HEK293 (cell line): ENCODE data around the gene USE1.
"Not testable (repeated sequence)": the region's sequence is repeated elsewhere in the genome, so short reads cannot be mapped to it uniquely, and the experiment has no call there.

Experiments
- CTCF ChIA-PET: fragments of 350-600 bp; formaldehyde crosslinking; extraction: SDS; loops from one replicate; lab custom pipeline; 2021; ENCODE audit warnings: antibody characterized with exemption; lab: Yijun Ruan, JAX
- POLR2A ChIA-PET: fragments of 300-600 bp; formaldehyde crosslinking; extraction: SDS; loops from one replicate; lab custom pipeline; 2020; ENCODE audit warnings: antibody characterized with exemption, inconsistent platforms; lab: Yijun Ruan, JAX
- H3K27ac ChIP-seq: fragments of 200-500 bp; sonication (Bioruptor generic); 2 replicates; pipeline ENCODE4 v1.5.1; 2014; ENCODE audit warnings: low read depth, low read length, control low read depth, inconsistent platforms; ENCODE audit errors: extremely low read depth
- H3K36me3 ChIP-seq, 2 experiments: fragments of 200-500 bp in 1 of 2; sonication (Bioruptor generic) in 1 of 2; 1 replicate in 1 of 2; 2 replicates in 1 of 2; pipeline ENCODE4 v1.5.1; 2014 to 2017; ENCODE audit warnings: inconsistent platforms in 2 of 2, low read length in 2 of 2; ENCODE audit not compliant: control insufficient read depth in 2 of 2, insufficient read depth in 1 of 2
- H3K4me1 ChIP-seq: fragments of 200-500 bp; sonication (Bioruptor generic); 2 replicates; pipeline ENCODE4 v1.5.1; 2014; ENCODE audit warnings: mild to moderate bottlenecking, low read length, inconsistent platforms; ENCODE audit not compliant: control insufficient read depth, insufficient read depth
- H3K4me3 ChIP-seq: 2 replicates; pipeline ENCODE4 v1.5.1; 2011; ENCODE audit warnings: low read depth, mild to moderate bottlenecking, control low read depth, low read length, moderate library complexity
- H3K9me3 ChIP-seq: fragments of 200-500 bp; sonication (Bioruptor generic); 2 replicates; pipeline ENCODE4 v1.5.1; 2014; ENCODE audit warnings: low read depth, low read length, inconsistent platforms; ENCODE audit not compliant: control insufficient read depth, insufficient read depth
- EGR2 ChIP-seq: fragments of 450-650 bp; formaldehyde crosslinking; IDR thresholded peaks from 2 replicates; pipeline ENCODE4 v1.5.1; 2016; ENCODE audit warnings: low read depth, missing biosample characterization, missing genetic modification characterization
- GLI2 ChIP-seq: fragments of 450-650 bp; formaldehyde crosslinking; IDR thresholded peaks from 2 replicates; pipeline ENCODE4; 2017; ENCODE audit warnings: missing biosample characterization, missing genetic modification characterization, low read depth, borderline replicate concordance
- HOXD13 ChIP-seq: sonication (generic); formaldehyde crosslinking; IDR thresholded peaks from 2 replicates; pipeline ENCODE4 v1.8.0; 2022; ENCODE audit warnings: missing genetic modification reagents, borderline replicate concordance
- OSR2 ChIP-seq: fragments of 450-650 bp; formaldehyde crosslinking; IDR thresholded peaks from 2 replicates; pipeline ENCODE4 v1.5.1; 2016; ENCODE audit warnings: missing biosample characterization, missing genetic modification characterization
- OVOL3 ChIP-seq: fragments of 450-650 bp; formaldehyde crosslinking; IDR thresholded peaks from 2 replicates; pipeline ENCODE4 v1.5.1; 2016; ENCODE audit warnings: missing biosample characterization, missing genetic modification characterization
- SP2 ChIP-seq: fragments of 450-650 bp; formaldehyde crosslinking; IDR thresholded peaks from 2 replicates; pipeline ENCODE4 v1.5.1; 2016; ENCODE audit warnings: missing biosample characterization, missing genetic modification characterization
- YY2 ChIP-seq: fragments of 450-650 bp; formaldehyde crosslinking; IDR thresholded peaks from 2 replicates; pipeline ENCODE4 v1.5.1; 2016; ENCODE audit warnings: missing biosample characterization, missing genetic modification characterization
- ZBTB21 ChIP-seq: fragments of 450-650 bp; formaldehyde crosslinking; IDR thresholded peaks from 2 replicates; pipeline ENCODE4 v1.5.1; 2017; ENCODE audit warnings: missing biosample characterization, missing genetic modification characterization
- ZNF248 ChIP-seq: fragments of 450-650 bp; formaldehyde crosslinking; IDR thresholded peaks from 2 replicates; pipeline ENCODE4 v1.5.1; 2017; ENCODE audit warnings: missing biosample characterization, missing genetic modification characterization
- ZNF341 ChIP-seq: fragments of 450-650 bp; formaldehyde crosslinking; IDR thresholded peaks from 2 replicates; pipeline ENCODE4; 2016; ENCODE audit warnings: low read depth, missing biosample characterization, missing genetic modification characterization
- ZNF37A ChIP-seq: fragments of 450-650 bp; IDR thresholded peaks from 2 replicates; pipeline ENCODE4 v1.5.1; 2018; ENCODE audit warnings: missing biosample characterization, missing genetic modification characterization
- ZNF529 ChIP-seq: fragments of 450-650 bp; formaldehyde crosslinking; IDR thresholded peaks from 2 replicates; pipeline ENCODE4 v1.5.1; 2017; ENCODE audit warnings: missing genetic modification characterization, missing biosample characterization; ENCODE audit not compliant: insufficient replicate concordance
- ZNF623 ChIP-seq: fragments of 450-650 bp; formaldehyde crosslinking; IDR thresholded peaks from 2 replicates; pipeline ENCODE4 v1.5.1; 2016; ENCODE audit warnings: missing biosample characterization, missing genetic modification characterization
- ZNF624 ChIP-seq: fragments of 450-650 bp; formaldehyde crosslinking; IDR thresholded peaks from 2 replicates; pipeline ENCODE4 v1.5.1; 2017; ENCODE audit warnings: missing biosample characterization, missing genetic modification characterization
- ZNF626 ChIP-seq: fragments of 450-650 bp; sonication (Bioruptor Pico); formaldehyde crosslinking; IDR thresholded peaks from 2 replicates; pipeline ENCODE4 v1.5.1; 2018; ENCODE audit warnings: missing biosample characterization, missing genetic modification characterization, inconsistent platforms
- ZNF654 ChIP-seq: fragments of 450-650 bp; formaldehyde crosslinking; IDR thresholded peaks from 2 replicates; pipeline ENCODE4 v1.5.1; 2016; ENCODE audit warnings: low read depth, missing biosample characterization, missing genetic modification characterization
- ZNF670 ChIP-seq: fragments of 450-650 bp; formaldehyde crosslinking; IDR thresholded peaks from 2 replicates; pipeline ENCODE4 v1.5.1; 2016; ENCODE audit warnings: missing biosample characterization, missing genetic modification characterization, low read depth
- TF ChIP-seq, protein P1 (sequence below): fragments of 450-650 bp; formaldehyde crosslinking; IDR thresholded peaks from 2 replicates; pipeline ENCODE4 v1.5.1; 2016; ENCODE audit warnings: missing biosample characterization, missing genetic modification characterization
- TF ChIP-seq, protein P2 (sequence below): fragments of 450-650 bp; formaldehyde crosslinking; IDR thresholded peaks from 2 replicates; pipeline ENCODE4 v1.5.1; 2017; ENCODE audit warnings: missing biosample characterization, missing genetic modification characterization
- TF ChIP-seq, protein P3 (sequence below): fragments of 450-650 bp; formaldehyde crosslinking; IDR thresholded peaks from 2 replicates; pipeline ENCODE4; 2016; ENCODE audit warnings: missing biosample characterization, missing genetic modification characterization
- TF ChIP-seq, protein P4 (sequence below): fragments of 450-650 bp; IDR thresholded peaks from 2 replicates; pipeline ENCODE4 v1.5.1; 2018; ENCODE audit warnings: missing biosample characterization, mild to moderate bottlenecking, missing genetic modification characterization

Gene USE1

DNA sequence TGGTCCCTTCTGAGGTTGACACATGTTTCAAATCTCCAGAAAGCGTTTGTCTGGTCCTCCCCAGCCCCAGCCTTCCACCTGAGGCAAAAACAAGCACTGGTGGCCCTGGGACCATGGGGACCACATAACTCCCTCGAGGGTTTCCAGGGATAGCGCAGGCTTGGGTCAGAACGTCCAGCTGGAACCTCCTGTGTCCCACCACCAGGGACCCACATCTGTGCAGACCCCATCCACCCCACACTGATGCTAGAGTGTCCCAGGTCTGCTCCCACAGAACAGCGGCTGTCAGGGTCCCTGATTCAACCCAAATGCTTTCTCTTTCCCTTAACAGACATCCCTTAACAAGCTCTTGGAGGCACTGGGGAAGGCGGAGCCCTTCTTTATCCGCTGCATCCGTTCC is 29.6 kb upstream of the USE1 start:
- no peak overlapping the region for H3K4me3 ChIP-seq
- H3K4me1 ChIP-seq: no peaks in the 10 kb centered on the region
- TF ChIP-seq EGR2 (tag by site-specific recombination): no peak
- TF ChIP-seq ZBTB21 (tag by site-specific recombination): no peak
- no peak for TF ChIP-seq ZNF37A (tag by site-specific recombination)
- TF ChIP-seq, protein P1, sequence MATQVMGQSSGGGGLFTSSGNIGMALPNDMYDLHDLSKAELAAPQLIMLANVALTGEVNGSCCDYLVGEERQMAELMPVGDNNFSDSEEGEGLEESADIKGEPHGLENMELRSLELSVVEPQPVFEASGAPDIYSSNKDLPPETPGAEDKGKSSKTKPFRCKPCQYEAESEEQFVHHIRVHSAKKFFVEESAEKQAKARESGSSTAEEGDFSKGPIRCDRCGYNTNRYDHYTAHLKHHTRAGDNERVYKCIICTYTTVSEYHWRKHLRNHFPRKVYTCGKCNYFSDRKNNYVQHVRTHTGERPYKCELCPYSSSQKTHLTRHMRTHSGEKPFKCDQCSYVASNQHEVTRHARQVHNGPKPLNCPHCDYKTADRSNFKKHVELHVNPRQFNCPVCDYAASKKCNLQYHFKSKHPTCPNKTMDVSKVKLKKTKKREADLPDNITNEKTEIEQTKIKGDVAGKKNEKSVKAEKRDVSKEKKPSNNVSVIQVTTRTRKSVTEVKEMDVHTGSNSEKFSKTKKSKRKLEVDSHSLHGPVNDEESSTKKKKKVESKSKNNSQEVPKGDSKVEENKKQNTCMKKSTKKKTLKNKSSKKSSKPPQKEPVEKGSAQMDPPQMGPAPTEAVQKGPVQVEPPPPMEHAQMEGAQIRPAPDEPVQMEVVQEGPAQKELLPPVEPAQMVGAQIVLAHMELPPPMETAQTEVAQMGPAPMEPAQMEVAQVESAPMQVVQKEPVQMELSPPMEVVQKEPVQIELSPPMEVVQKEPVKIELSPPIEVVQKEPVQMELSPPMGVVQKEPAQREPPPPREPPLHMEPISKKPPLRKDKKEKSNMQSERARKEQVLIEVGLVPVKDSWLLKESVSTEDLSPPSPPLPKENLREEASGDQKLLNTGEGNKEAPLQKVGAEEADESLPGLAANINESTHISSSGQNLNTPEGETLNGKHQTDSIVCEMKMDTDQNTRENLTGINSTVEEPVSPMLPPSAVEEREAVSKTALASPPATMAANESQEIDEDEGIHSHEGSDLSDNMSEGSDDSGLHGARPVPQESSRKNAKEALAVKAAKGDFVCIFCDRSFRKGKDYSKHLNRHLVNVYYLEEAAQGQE (tag by site-specific recombination): no peak
- TF ChIP-seq ZNF654 (tag by site-specific recombination): no peak
- no peak for TF ChIP-seq ZNF341 (tag by site-specific recombination)
- TF ChIP-seq, protein P2, sequence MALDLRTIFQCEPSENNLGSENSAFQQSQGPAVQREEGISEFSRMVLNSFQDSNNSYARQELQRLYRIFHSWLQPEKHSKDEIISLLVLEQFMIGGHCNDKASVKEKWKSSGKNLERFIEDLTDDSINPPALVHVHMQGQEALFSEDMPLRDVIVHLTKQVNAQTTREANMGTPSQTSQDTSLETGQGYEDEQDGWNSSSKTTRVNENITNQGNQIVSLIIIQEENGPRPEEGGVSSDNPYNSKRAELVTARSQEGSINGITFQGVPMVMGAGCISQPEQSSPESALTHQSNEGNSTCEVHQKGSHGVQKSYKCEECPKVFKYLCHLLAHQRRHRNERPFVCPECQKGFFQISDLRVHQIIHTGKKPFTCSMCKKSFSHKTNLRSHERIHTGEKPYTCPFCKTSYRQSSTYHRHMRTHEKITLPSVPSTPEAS (tag by site-specific recombination): no peak
- TF ChIP-seq OSR2 (tag by site-specific recombination): no peak
- TF ChIP-seq, protein P3, sequence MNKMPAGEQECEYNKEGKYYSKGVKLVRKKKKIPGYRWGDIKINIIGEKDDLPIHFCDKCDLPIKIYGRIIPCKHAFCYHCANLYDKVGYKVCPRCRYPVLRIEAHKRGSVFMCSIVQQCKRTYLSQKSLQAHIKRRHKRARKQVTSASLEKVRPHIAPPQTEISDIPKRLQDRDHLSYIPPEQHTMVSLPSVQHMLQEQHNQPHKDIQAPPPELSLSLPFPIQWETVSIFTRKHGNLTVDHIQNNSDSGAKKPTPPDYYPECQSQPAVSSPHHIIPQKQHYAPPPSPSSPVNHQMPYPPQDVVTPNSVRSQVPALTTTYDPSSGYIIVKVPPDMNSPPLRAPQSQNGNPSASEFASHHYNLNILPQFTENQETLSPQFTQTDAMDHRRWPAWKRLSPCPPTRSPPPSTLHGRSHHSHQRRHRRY (tag by site-specific recombination): no peak
- no peak for TF ChIP-seq ZNF248 (tag by site-specific recombination)
- no peak for TF ChIP-seq YY2 (tag by site-specific recombination)
- TF ChIP-seq ZNF529 (tag by site-specific recombination): no peak
- TF ChIP-seq SP2 (tag by site-specific recombination): no peak
- TF ChIP-seq ZNF670 (tag by site-specific recombination): no peak
- no peak for TF ChIP-seq OVOL3 (tag by site-specific recombination)
- ChIA-PET CTCF (interaction anchor here (0.7 kb wide), 1 partner anchor 100 kb away, joined by 3 read pairs; no protein-coding TSS in a partner anchor), POLR2A (no interaction called here)
- H3K9me3 ChIP-seq: no peaks in the 10 kb centered on the region
- H3K36me3 ChIP-seq: peaks cover 3 to 36% of the 10 kb centered on the region in 2 experiments; a peak in 2 of 3 replicates
- no peak overlapping the region for H3K27ac ChIP-seq

DNA sequence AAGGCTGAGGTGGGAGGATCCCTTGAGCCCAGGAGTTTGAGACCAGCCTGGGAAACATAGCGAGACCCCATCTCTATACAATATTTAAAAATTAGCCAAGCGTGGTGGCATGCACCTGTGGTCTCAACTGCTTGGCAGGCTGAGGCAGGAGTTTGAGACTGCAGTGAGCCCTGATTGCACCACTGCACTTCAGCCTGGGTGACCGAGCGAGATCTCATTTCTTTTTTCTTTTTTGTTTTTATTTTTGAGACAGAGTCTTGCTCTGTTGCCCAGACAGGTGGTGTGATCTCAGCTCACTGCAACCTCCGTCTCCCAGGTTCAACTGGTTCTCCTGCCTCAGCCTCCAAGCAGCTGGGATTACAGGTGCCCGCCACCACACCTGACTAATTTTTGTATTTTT is 23.4 kb upstream of the USE1 start:
- not testable (repeated sequence) for H3K27ac ChIP-seq
- POLR2A ChIA-PET: interaction anchor here (0.7 kb wide), 3 partner anchors 24 to 1581 kb away, joined by 4 to 9 read pairs (median 4); partner anchors contain the start of genes BABAM1 and USE1
- CTCF ChIA-PET: interaction anchor here (0.6 kb wide), 4 partner anchors 9 to 122 kb away, joined by 3 to 4 read pairs (median 4); no protein-coding TSS in a partner anchor

DNA sequence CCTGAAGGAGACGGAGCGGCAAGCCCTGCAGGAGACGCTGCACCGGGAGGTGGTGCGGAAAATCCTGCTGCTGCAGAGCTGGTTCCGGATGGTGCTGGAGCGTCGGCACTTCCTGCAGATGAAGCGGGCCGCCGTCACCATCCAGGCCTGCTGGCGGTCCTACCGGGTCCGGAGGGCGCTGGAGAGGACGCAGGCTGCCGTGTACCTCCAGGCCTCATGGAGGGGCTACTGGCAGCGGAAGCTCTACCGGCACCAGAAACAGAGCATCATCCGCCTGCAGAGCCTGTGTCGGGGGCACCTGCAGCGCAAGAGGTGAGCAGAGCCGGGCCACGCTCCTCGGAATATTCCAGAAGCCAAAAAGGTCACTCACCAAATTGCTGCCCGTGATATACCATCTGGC is 22.4 kb upstream of the USE1 start:
- ChIA-PET POLR2A (no interaction called here), CTCF (no interaction called here)
- H3K4me3 ChIP-seq: no peak overlapping the region
- no peaks in the 10 kb centered on the region for H3K4me1 ChIP-seq
- H3K36me3 ChIP-seq: peaks cover 3 to 50% of the 10 kb centered on the region in 2 experiments; a peak in 2 of 3 replicates
- TF ChIP-seq, protein P4, sequence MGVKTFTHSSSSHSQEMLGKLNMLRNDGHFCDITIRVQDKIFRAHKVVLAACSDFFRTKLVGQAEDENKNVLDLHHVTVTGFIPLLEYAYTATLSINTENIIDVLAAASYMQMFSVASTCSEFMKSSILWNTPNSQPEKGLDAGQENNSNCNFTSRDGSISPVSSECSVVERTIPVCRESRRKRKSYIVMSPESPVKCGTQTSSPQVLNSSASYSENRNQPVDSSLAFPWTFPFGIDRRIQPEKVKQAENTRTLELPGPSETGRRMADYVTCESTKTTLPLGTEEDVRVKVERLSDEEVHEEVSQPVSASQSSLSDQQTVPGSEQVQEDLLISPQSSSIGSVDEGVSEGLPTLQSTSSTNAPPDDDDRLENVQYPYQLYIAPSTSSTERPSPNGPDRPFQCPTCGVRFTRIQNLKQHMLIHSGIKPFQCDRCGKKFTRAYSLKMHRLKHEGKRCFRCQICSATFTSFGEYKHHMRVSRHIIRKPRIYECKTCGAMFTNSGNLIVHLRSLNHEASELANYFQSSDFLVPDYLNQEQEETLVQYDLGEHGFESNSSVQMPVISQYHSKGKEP (tag by site-specific recombination): no peak
- TF ChIP-seq ZNF624 (tag by site-specific recombination): no peak
- TF ChIP-seq HOXD13 (CRISPR knock-in tag): no peak
- TF ChIP-seq GLI2: no peak
- no peak for TF ChIP-seq ZNF626 (tag by site-specific recombination)
- TF ChIP-seq YY2 (tag by site-specific recombination): no peak
- no peak for TF ChIP-seq ZNF623
- TF ChIP-seq, all 188 proteins: peak for 0
- Histone ChIP-seq H3K27ac (no peak overlapping the region), H3K9me3 (no peaks in the 10 kb centered on the region)

More for the DNA sequence above, 23.4 kb upstream of the USE1 start:
- not testable (repeated sequence) for H3K4me3 ChIP-seq, H3K9me3 ChIP-seq, H3K4me1 ChIP-seq
- H3K36me3 ChIP-seq: peaks cover 3 to 52% of the 10 kb centered on the region in 2 experiments; a peak in 2 of 3 replicates
